Osteocyte (in vitro differentiated cells): ENCODE measurements around the gene CHAF1A. TPM values are rescaled to one million over a fixed set of nuclear protein-coding genes. Genes with fewer than 3 reads are reported as not detected.
A peak's percentile ranks its signal among the peaks of the same experiment; 100 is the strongest.

Experiments
- DNase-seq: peaks from one replicate; pipeline ENCODE4 v3.0.0; 2021; ENCODE audit warnings: mixed read lengths; ENCODE audit not compliant: unreplicated experiment; ENCODE audit errors: extremely low spot score
- H3K27ac Mint-ChIP-seq: one replicate; pipeline ENCODE4 v1.8.0; 2021; ENCODE audit warnings: mild to moderate bottlenecking, mixed read lengths; ENCODE audit not compliant: unreplicated experiment
- H3K27me3 Mint-ChIP-seq: one replicate; pipeline ENCODE4 v1.8.0; 2021; ENCODE audit warnings: mixed read lengths; ENCODE audit not compliant: unreplicated experiment
- H3K36me3 Mint-ChIP-seq: one replicate; pipeline ENCODE4 v1.8.0; 2021; ENCODE audit warnings: mixed read lengths; ENCODE audit not compliant: unreplicated experiment
- H3K4me1 Mint-ChIP-seq: one replicate; pipeline ENCODE4 v1.8.0; 2021; ENCODE audit warnings: mixed read lengths; ENCODE audit not compliant: unreplicated experiment
- H3K4me3 Mint-ChIP-seq: one replicate; pipeline ENCODE4 v1.8.0; 2021; ENCODE audit warnings: mild to moderate bottlenecking, moderate library complexity, mixed read lengths; ENCODE audit not compliant: unreplicated experiment
- H3K9me3 Mint-ChIP-seq: one replicate; pipeline ENCODE4 v1.8.0; 2021; ENCODE audit warnings: mixed read lengths; ENCODE audit not compliant: unreplicated experiment
- microRNA-seq: library from miRNA; unstranded; fragments of <30 nt; microRNA quantifications from one replicate; pipeline ENCODE4 v1.1.0, GENCODE V29; 2020; ENCODE audit not compliant: unreplicated experiment
- total RNA-seq: library from RNA; stranded (reverse); gene quantifications from 2 replicates; pipeline ENCODE4 v1.2.1, GENCODE V29; 2021
- TF ChIP-seq, protein P1 (sequence below): fragments of 200-600 bp; sonication (generic); IDR thresholded peaks from 2 replicates; pipeline ENCODE4 v1.5.0; 2021; ENCODE audit warnings: antibody characterized with exemption, mild to moderate bottlenecking, moderate library complexity

Gene CHAF1A
- total RNA-seq, 1 donor from 2014 or later, result 9.7 TPM

DNA sequence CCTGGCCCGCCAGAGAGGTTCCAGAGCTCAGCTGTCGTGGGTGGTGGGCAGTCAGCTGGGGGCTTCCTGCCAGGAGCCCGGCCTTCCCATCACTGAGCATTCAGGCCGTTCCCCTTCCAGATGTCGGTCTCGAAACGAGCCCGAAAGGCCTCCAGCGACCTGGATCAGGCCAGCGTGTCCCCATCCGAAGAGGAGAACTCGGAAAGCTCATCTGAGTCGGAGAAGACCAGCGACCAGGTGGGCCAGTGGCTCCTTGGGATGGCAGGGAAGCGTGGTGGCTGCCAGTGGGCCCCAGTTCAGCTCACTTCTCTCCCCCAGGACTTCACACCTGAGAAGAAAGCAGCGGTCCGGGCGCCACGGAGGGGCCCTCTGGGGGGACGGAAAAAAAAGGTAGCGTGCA is 89.0 kb downstream of the CHAF1A start:
- H3K36me3 Mint-ChIP-seq, result peaks cover 18% of the 10 kb centered on the region
- no peaks in the 10 kb centered on the region for H3K27me3 Mint-ChIP-seq
- H3K4me3 Mint-ChIP-seq, result no peak overlapping the region
- no peak overlapping the region for H3K27ac Mint-ChIP-seq
- TF ChIP-seq, protein P1, sequence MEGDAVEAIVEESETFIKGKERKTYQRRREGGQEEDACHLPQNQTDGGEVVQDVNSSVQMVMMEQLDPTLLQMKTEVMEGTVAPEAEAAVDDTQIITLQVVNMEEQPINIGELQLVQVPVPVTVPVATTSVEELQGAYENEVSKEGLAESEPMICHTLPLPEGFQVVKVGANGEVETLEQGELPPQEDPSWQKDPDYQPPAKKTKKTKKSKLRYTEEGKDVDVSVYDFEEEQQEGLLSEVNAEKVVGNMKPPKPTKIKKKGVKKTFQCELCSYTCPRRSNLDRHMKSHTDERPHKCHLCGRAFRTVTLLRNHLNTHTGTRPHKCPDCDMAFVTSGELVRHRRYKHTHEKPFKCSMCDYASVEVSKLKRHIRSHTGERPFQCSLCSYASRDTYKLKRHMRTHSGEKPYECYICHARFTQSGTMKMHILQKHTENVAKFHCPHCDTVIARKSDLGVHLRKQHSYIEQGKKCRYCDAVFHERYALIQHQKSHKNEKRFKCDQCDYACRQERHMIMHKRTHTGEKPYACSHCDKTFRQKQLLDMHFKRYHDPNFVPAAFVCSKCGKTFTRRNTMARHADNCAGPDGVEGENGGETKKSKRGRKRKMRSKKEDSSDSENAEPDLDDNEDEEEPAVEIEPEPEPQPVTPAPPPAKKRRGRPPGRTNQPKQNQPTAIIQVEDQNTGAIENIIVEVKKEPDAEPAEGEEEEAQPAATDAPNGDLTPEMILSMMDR, result no peak
- DNase-seq, result no peak
- no peaks in the 10 kb centered on the region for H3K4me1 Mint-ChIP-seq
- H3K9me3 Mint-ChIP-seq, result no peaks in the 10 kb centered on the region

DNA sequence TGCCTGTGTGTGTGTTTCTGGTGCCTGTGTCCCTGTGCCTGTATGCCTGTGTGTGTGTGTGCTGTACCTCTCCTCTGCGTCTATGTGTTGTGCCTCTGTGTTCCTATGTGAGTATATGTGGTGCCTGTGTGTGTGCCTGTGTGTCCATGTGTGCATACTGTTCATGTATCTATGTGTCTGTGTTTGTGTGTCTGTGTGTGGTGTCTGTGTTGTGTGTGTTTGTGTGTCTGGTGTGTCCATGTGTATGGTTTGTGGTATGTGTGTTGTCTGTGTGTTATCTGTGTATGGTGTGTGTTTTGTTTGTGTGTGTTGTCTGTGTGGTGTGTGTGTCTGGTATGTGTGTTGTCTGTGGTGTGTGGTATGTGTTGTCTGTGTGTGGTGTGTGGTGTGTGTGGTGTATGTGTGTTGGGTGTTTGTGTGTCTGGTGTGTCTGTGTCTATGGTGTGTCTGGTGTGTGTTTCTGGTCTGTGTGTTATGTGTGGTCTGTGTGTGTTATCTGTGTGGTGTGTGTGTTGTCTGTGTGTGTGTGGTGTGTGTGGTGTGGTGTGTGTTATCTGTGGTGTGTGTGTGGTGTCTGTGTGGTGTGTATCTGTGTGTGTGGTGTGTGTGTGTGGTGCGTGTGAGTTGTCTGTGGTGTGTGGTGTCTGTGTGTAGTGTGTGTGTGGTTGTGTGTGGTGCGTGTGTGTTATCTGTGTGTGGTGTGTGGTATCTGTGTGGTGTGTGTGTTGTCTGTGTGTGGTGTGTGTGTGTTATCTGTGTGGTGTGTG is 90.1 kb downstream of the CHAF1A start:
- H3K36me3 Mint-ChIP-seq, result peaks cover 15% of the 10 kb centered on the region
- no peak overlapping the region for H3K4me3 Mint-ChIP-seq
- no peaks in the 10 kb centered on the region for H3K27me3 Mint-ChIP-seq
- no peak overlapping the region for H3K27ac Mint-ChIP-seq
- H3K4me1 Mint-ChIP-seq, result no peaks in the 10 kb centered on the region
- DNase-seq, result no peak
- TF ChIP-seq, protein P1, result no peak
- H3K9me3 Mint-ChIP-seq, result no peaks in the 10 kb centered on the region

Small RNA genes within 50 kb of the gene (microRNA-seq; reads per million reads assigned to microRNA genes)
- gene MIR4746, result 6.6 reads per million, percentile 5 among the genes with 10 or more reads in this experiment

Other genes starting within 250 kb of the CHAF1A start
- gene CREB3L3, start 249.0 kb upstream of the CHAF1A start, total RNA-seq, result not detected in 2 replicates
- gene SIRT6, start 220.1 kb upstream of the CHAF1A start, total RNA-seq, result 23.9 and 26.0 TPM in 2 replicates
- gene ANKRD24, start 220.0 kb upstream of the CHAF1A start, total RNA-seq, result 0.73 and 0.89 TPM in 2 replicates
- 1.0 and 1.6 TPM in 2 replicates for gene EBI3, start 173.1 kb upstream of the CHAF1A start, total RNA-seq
- gene YJU2, start 155.6 kb upstream of the CHAF1A start, total RNA-seq, result 21.0 and 21.7 TPM in 2 replicates
- 0.21 TPM in 1 of 2 replicates, not detected in the other for gene SHD, start 123.4 kb upstream of the CHAF1A start, total RNA-seq
- not detected in 2 replicates for gene TMIGD2, start 100.3 kb upstream of the CHAF1A start, total RNA-seq
- 13.3 and 15.6 TPM in 2 replicates for gene FSD1, start 98.0 kb upstream of the CHAF1A start, total RNA-seq
- 2.7 and 5.9 TPM in 2 replicates for gene STAP2, start 63.8 kb upstream of the CHAF1A start, total RNA-seq
- gene MPND, start 59.1 kb upstream of the CHAF1A start, total RNA-seq, result 14.2 and 20.0 TPM in 2 replicates
- gene SH3GL1, start 2.1 kb upstream of the CHAF1A start, total RNA-seq, result 105 and 115 TPM in 2 replicates
- gene UBXN6, start 55.2 kb downstream of the CHAF1A start, total RNA-seq, result 96.8 and 106 TPM in 2 replicates
- gene HDGFL2, start 69.7 kb downstream of the CHAF1A start, total RNA-seq, result 59.8 and 68.8 TPM in 2 replicates
- not detected in 2 replicates for gene PLIN4, start 115.8 kb downstream of the CHAF1A start, total RNA-seq
- not detected in 2 replicates for gene PLIN5, start 132.6 kb downstream of the CHAF1A start, total RNA-seq
- not detected in 2 replicates for gene LRG1, start 137.4 kb downstream of the CHAF1A start, total RNA-seq
- gene SEMA6B, start 157.0 kb downstream of the CHAF1A start, total RNA-seq, result 5.8 and 6.2 TPM in 2 replicates
- 5.8 and 5.9 TPM in 2 replicates for gene TNFAIP8L1, start 236.9 kb downstream of the CHAF1A start, total RNA-seq